GM12878 (cell line): ENCODE data around the gene LIMS2. TPM values are rescaled to one million over a fixed set of nuclear protein-coding genes. Genes with fewer than 3 reads are reported as not detected.

Experiments used
- ATAC-seq: fragments of 200-7000 bp; cut with Tn5 transposase; 3 replicates; pipeline ENCODE4 v1.9.1; 2020; ENCODE audit warnings: mild to moderate bottlenecking, moderate library complexity
- BruUV-seq: library from RNA; stranded (reverse); fragments of 400-500 nt; replicated peaks from 2 replicates; lab custom pipeline; 2021; lab: Mats Ljungman, UMichigan
- CTCF ChIA-PET: fragments of 300-600 bp; sonication (Branson Sonifier 250); formaldehyde crosslinking; extraction: SDS; loops from one replicate; lab custom pipeline; 2021; ENCODE audit warnings: inconsistent platforms; lab: Yijun Ruan, JAX
- POLR2A ChIA-PET: fragments of 350-600 bp; formaldehyde crosslinking; extraction: SDS; loops from one replicate; lab custom pipeline; 2021; ENCODE audit warnings: inconsistent platforms; lab: Charles Lee
- RAD21 ChIA-PET: fragments of 300-600 bp; sonication (Branson Sonifier 250); formaldehyde crosslinking; loops from one replicate; lab custom pipeline; 2023; ENCODE audit warnings: antibody characterized with exemption; ENCODE audit not compliant: unreplicated experiment; lab: Charles Lee
- SMC1A ChIA-PET: fragments of 300-600 bp; sonication (Branson Sonifier 250); formaldehyde crosslinking; loops from one replicate; lab custom pipeline; 2023; ENCODE audit not compliant: unreplicated experiment, uncharacterized antibody; lab: Charles Lee
- DNase-seq: peaks from one replicate; pipeline ENCODE4 v3.0.0-alpha.2; 2011; ENCODE audit warnings: low read depth, low spot score
- FAIRE-seq: peaks from 3 replicates; lab custom pipeline; 2011; peaks lifted over from hg19 to GRCh38; lab: Jason Lieb, UNC
- H2AFZ ChIP-seq: 2 replicates; pipeline ENCODE4 v1.6.0; 2011; ENCODE audit warnings: low read depth, low read length, control low read depth; ENCODE audit not compliant: control insufficient read depth
- H3K27ac ChIP-seq: 2 replicates; pipeline ENCODE4 v1.5.1; 2011; ENCODE audit warnings: control low read depth; ENCODE audit not compliant: control insufficient read depth, insufficient read depth
- H3K27me3 ChIP-seq, 2 experiments: replicated peaks in 1 of 2; 2 replicates each; pipeline versions ENCODE4 v1.6.0 to v1.6.1; 2011; ENCODE audit warnings: low read length in 1 of 2; ENCODE audit not compliant: control insufficient read depth in 2 of 2, insufficient read depth in 2 of 2
- H3K36me3 ChIP-seq, 2 experiments: 2 replicates each; pipeline ENCODE4 v1.5.1; 2011; ENCODE audit warnings: low read length in 1 of 2; ENCODE audit not compliant: control insufficient read depth in 2 of 2, insufficient read depth in 2 of 2
- H3K4me1 ChIP-seq: 2 replicates; pipeline ENCODE4 v1.6.1; 2011; ENCODE audit warnings: mild to moderate bottlenecking, low read length, moderate library complexity, mixed read lengths; ENCODE audit not compliant: control insufficient read depth, insufficient read depth
- H3K4me2 ChIP-seq: 2 replicates; pipeline ENCODE4 v1.6.0; 2011; ENCODE audit warnings: control low read depth; ENCODE audit not compliant: control insufficient read depth, insufficient read depth
- H3K4me3 ChIP-seq: fragments of 200-600 bp; sonication (generic); 2 replicates; pipeline ENCODE4 v1.5.1; 2016
- H3K79me2 ChIP-seq: 2 replicates; pipeline ENCODE4 v1.6.0; 2011; ENCODE audit warnings: low read length; ENCODE audit not compliant: control insufficient read depth, insufficient read depth
- H3K9ac ChIP-seq: 2 replicates; pipeline ENCODE4 v1.8.0; 2011; ENCODE audit warnings: low read length, control low read depth, mixed read lengths; ENCODE audit not compliant: control insufficient read depth, insufficient read depth
- H3K9me3 ChIP-seq: replicated peaks from 3 replicates; pipeline ENCODE4 v1.5.1; 2011; ENCODE audit warnings: mild to moderate bottlenecking, low read length; ENCODE audit not compliant: control insufficient read depth, insufficient read depth
- H4K20me1 ChIP-seq: 2 replicates; pipeline ENCODE4 v1.6.0; 2011; ENCODE audit not compliant: control insufficient read depth, insufficient read depth
- BRCA1 ChIP-seq: IDR thresholded peaks from 2 replicates; pipeline ENCODE4 v1.6.1; 2011; ENCODE audit warnings: low read depth, low read length, improper control_type of control experiment
- CBX3 ChIP-seq: fragments of 200-600 bp; sonication (generic); IDR thresholded peaks from 2 replicates; pipeline ENCODE4 v1.6.1; 2016; ENCODE audit warnings: low read depth, borderline replicate concordance
- NFYB ChIP-seq: IDR thresholded peaks from 2 replicates; pipeline ENCODE4 v1.6.1; 2011; ENCODE audit warnings: low read depth, mild to moderate bottlenecking, low read length, improper control_type of control experiment, moderate library complexity; ENCODE audit not compliant: insufficient read depth
- TCF12 ChIP-seq: IDR thresholded peaks from 2 replicates; pipeline ENCODE4 v1.6.1; 2011; ENCODE audit warnings: low read depth, mild to moderate bottlenecking, low read length
- YBX1 ChIP-seq: fragments of 450-650 bp; IDR thresholded peaks from 2 replicates; pipeline ENCODE4 v1.6.1; 2016; ENCODE audit warnings: antibody characterized with exemption
- ZNF274 ChIP-seq: IDR thresholded peaks from one replicate; pipeline ENCODE4 v1.8.0; 2011; ENCODE audit not compliant: insufficient read length, insufficient read depth
- WGBS: methylation state at CpG from one replicate; pipeline ENCODE4 v1.1.6; 2016; ENCODE audit warnings: low lambda C conversion rate; ENCODE audit not compliant: insufficient replicate concordance, insufficient coverage; ENCODE audit errors: missing lambda C conversion rate; 5-methylcytosine and 5-hydroxymethylcytosine counted together
- in situ Hi-C: fragments of 300-500 bp; cut with MboI; formaldehyde crosslinking; loops from 9 replicates; pipeline ENCODE4 v1.14.3; 2018; ENCODE audit warnings: mixed read lengths
- intact Hi-C: fragments of 100-400 bp; cut with micrococcal nuclease; formaldehyde crosslinking; loops from one replicate; pipeline ENCODE4 v1.14.2; 2022; ENCODE audit not compliant: unreplicated experiment
- polyA plus RNA-seq, 11 experiments: library from polyadenylated mRNA; depleted of rRNA in 4 of 11; unstranded in 6 of 11; stranded (reverse) in 5 of 11; fragments of >200 nt; fragmentation: Nextera tagmentation in 4 of 11; fragmentation: Illumina TruSeq in 1 of 11; extraction: Ambion mirVana in 4 of 11; extraction: Trizol in 1 of 11; gene quantifications; 1 replicate in 1 of 11; 2 replicates in 10 of 11; pipeline versions ENCODE4 v1.2.1 to v1.2.3, GENCODE V29; 2011 to 2016; ENCODE audit warnings: inconsistent platforms in 2 of 11, missing spikeins in 2 of 11, low read depth in 1 of 11
- total RNA-seq, 4 experiments: library from RNA; depleted of rRNA in 3 of 4; stranded (reverse); fragments of >200 nt in 3 of 4; fragmentation: Illumina TruSeq in 1 of 4; extraction: Trizol in 1 of 4; gene quantifications; 2 replicates each; pipeline versions ENCODE4 v1.2.1 to v1.2.3, GENCODE V29; 2013 to 2021
- TF ChIP-seq, protein P1 (sequence below): fragments of 450-650 bp; IDR thresholded peaks from 2 replicates; pipeline ENCODE4 v1.6.1; 2016; ENCODE audit warnings: mild to moderate bottlenecking, moderate library complexity, borderline replicate concordance
- TF ChIP-seq, protein P2 (sequence below): IDR thresholded peaks from 2 replicates; pipeline ENCODE4 v1.6.1; 2012; ENCODE audit warnings: low read depth, low read length, improper control_type of control experiment
- TF ChIP-seq, protein P3 (sequence below): fragments of 450-650 bp; IDR thresholded peaks from 2 replicates; pipeline ENCODE4 v1.6.1; 2018; ENCODE audit warnings: borderline replicate concordance, mild to moderate bottlenecking; ENCODE audit not compliant: partially characterized antibody

Gene LIMS2
- total and polyA plus RNA-seq, 10 of the 15 experiments (the other 5 are each of a cell fraction or from before 2014, with no cell fraction given) = 0.06 to 0.81 (median 0.16) TPM; not detected in 2

DNA sequence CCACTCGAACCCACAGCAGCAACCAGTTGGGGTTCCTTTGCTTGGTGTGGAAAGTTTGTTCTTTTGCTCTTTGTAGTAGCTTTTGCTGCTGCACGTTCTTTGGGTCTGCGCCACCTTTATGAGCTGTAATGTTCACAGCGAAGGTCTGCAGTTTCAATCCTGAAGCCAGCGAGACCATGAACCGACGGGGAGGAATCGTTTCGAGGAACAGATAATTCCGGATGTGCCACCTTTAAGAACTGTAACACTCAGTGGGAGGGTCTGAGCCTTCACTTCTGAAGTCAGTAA is 15.1 kb downstream of the LIMS2 start (continued):
- TF ChIP-seq, protein P1, sequence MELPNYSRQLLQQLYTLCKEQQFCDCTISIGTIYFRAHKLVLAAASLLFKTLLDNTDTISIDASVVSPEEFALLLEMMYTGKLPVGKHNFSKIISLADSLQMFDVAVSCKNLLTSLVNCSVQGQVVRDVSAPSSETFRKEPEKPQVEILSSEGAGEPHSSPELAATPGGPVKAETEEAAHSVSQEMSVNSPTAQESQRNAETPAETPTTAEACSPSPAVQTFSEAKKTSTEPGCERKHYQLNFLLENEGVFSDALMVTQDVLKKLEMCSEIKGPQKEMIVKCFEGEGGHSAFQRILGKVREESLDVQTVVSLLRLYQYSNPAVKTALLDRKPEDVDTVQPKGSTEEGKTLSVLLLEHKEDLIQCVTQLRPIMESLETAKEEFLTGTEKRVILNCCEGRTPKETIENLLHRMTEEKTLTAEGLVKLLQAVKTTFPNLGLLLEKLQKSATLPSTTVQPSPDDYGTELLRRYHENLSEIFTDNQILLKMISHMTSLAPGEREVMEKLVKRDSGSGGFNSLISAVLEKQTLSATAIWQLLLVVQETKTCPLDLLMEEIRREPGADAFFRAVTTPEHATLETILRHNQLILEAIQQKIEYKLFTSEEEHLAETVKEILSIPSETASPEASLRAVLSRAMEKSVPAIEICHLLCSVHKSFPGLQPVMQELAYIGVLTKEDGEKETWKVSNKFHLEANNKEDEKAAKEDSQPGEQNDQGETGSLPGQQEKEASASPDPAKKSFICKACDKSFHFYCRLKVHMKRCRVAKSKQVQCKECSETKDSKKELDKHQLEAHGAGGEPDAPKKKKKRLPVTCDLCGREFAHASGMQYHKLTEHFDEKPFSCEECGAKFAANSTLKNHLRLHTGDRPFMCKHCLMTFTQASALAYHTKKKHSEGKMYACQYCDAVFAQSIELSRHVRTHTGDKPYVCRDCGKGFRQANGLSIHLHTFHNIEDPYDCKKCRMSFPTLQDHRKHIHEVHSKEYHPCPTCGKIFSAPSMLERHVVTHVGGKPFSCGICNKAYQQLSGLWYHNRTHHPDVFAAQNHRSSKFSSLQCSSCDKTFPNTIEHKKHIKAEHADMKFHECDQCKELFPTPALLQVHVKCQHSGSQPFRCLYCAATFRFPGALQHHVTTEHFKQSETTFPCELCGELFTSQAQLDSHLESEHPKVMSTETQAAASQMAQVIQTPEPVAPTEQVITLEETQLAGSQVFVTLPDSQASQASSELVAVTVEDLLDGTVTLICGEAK = no peak
- TF ChIP-seq, protein P2, sequence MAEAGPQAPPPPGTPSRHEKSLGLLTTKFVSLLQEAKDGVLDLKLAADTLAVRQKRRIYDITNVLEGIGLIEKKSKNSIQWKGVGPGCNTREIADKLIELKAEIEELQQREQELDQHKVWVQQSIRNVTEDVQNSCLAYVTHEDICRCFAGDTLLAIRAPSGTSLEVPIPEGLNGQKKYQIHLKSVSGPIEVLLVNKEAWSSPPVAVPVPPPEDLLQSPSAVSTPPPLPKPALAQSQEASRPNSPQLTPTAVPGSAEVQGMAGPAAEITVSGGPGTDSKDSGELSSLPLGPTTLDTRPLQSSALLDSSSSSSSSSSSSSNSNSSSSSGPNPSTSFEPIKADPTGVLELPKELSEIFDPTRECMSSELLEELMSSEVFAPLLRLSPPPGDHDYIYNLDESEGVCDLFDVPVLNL = no peak
- no peak for TF ChIP-seq BRCA1
- no peak for TF ChIP-seq CBX3
- TF ChIP-seq YBX1 = no peak
- TF ChIP-seq, all 136 proteins: peak for 0

DNA sequence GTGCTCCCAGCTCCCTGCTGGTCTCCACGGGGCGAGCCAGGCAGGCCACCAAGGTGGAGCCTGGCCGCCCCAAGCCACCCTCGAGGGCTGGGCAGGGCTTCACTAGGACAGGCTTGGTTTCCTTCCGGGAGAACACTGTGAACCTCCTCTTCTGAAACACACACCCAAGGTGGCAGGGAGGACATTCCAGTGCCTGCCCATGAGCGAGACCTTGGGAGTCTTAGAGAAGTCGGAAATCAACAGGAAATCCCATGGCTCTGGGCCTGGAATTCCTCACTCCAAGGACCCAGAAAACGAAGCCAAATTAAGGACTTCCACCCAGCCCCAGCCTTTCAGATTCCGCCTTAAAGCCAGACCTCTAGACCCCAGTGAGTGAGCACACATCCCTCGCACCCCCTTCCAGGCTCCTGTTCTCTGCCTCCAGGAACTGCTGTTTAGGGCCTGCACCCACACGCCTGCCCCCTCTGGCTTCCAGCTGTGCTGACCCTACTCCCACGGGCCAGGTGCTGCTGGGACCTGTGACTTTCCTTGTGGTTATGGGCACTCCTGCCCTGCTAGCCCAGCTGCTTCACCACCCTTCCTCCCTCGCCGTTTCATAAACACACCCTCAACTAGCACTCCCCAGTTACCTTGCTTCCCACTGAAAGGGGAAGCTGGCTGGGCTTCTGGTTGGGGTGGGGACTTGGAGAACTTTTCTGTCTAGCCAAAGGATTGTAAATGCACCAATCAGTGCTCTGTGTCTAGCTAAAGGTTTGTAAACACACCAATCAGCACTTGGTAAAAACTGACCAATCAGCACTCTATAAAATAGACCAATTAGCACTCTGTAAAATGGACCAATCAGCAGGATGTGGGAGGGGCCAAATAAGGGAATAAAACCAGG is 15.7 kb downstream of the LIMS2 start:
- in situ Hi-C loops (no loop called here), intact Hi-C loops (no loop called here)
- Histone ChIP-seq H3K4me1 (no peaks in the 10 kb centered on the region), H3K27me3 (peaks cover 4 to 7% of the 10 kb centered on the region in 2 experiments), H3K9ac (no peak overlapping the region), H4K20me1 (no peaks in the 10 kb centered on the region), H2AFZ (no peak overlapping the region), H3K79me2 (no peaks in the 10 kb centered on the region), H3K4me3 (no peak overlapping the region), H3K36me3 (no peaks in the 10 kb centered on the region), H3K4me2 (no peak overlapping the region), H3K27ac (no peak overlapping the region), H3K9me3 (no peaks in the 10 kb centered on the region)
- DNase-seq (no peak), FAIRE-seq (no peak), ATAC-seq (no peak)
- CTCF ChIA-PET = interaction anchor here (0.8 to 1.0 kb wide), 2 partner anchors 9 to 69 kb away, joined by 3 to 5 read pairs; no protein-coding TSS in a partner anchor
- RAD21 ChIA-PET = no interaction called here
- POLR2A ChIA-PET = no interaction called here
- SMC1A ChIA-PET = no interaction called here
- peak; percentile 78 for TF ChIP-seq NFYB
- TF ChIP-seq, protein P3, sequence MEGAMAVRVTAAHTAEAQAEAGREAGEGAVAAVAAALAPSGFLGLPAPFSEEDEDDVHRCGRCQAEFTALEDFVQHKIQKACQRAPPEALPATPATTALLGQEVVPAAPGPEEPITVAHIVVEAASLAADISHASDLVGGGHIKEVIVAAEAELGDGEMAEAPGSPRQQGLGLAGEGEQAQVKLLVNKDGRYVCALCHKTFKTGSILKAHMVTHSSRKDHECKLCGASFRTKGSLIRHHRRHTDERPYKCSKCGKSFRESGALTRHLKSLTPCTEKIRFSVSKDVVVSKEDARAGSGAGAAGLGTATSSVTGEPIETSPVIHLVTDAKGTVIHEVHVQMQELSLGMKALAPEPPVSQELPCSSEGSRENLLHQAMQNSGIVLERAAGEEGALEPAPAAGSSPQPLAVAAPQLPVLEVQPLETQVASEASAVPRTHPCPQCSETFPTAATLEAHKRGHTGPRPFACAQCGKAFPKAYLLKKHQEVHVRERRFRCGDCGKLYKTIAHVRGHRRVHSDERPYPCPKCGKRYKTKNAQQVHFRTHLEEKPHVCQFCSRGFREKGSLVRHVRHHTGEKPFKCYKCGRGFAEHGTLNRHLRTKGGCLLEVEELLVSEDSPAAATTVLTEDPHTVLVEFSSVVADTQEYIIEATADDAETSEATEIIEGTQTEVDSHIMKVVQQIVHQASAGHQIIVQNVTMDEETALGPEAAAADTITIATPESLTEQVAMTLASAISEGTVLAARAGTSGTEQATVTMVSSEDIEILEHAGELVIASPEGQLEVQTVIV = no peak
- TF ChIP-seq ZNF274 = no peak
- peak; percentile 36; the same call in 1 of the 2 replicates for TF ChIP-seq TCF12
- 43% methylated on average over 13 of the region's 14 CpGs for WGBS
- BruUV-seq = no TSS peak
